ENCODE data around the gene VWC2.

Gene VWC2

DNA sequence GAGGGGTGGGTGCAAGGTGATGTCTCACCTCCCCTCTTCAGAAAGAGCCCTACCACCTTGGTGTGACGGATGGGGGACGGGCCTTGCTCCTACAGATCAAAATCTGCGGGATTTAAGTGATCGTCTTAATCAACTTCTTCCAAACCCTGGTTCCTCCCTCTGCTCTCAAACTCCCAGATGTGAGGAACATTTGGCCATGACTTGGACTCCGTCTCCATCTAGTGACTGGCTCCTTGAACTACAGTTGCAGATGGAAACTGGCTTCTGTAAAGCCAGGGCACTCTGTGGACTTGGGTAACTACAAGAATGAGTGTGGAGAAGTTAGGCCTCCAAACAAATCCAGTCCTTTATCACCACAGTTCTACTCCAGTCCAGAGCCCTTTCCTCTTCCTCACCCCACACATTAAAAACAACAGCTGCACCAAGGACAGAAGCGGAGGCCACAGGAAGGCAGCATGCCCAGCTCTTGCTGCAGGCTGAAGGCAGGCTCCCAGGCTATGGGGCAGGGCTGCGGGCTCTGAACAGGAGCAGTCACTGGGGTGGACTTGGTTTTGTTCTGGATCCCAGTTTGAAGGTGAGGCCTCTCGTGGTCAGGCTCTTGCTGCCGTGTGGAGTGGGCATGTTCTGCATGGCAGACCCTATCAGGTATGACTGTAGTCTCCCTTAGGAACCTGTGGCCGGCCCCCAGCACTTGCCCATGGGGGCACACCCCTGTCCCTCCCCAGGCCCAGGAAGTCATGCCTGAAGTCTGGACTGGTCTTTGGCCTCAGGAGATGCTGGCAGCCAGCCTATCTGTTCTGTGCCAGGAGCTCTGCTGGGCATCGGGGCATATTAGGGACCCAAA is 79.4 kb downstream of the VWC2 start:
- no peaks in the 10 kb centered on the region for H4K20me1 ChIP-seq (ENCODE audit: insufficient read depth, low read length, poor library complexity, severe bottlenecking)
- no peak overlapping the region for H3K9ac ChIP-seq (ENCODE audit: low read depth, low read length, poor library complexity, severe bottlenecking)
- H3K4me3 ChIP-seq (ENCODE audit: low read length, poor library complexity, severe bottlenecking): no peak overlapping the region
- no peaks in the 10 kb centered on the region for H3K9me3 ChIP-seq (ENCODE audit: insufficient read depth, low read depth, low read length)
- H3K36me3 ChIP-seq (ENCODE audit: insufficient read depth, low read length): no peaks in the 10 kb centered on the region
- no peak for TF ChIP-seq EZH2phosphoT487 (IDR thresholded peaks at IDR 0.05; ENCODE audit: borderline replicate concordance)
- TF ChIP-seq, protein P1, sequence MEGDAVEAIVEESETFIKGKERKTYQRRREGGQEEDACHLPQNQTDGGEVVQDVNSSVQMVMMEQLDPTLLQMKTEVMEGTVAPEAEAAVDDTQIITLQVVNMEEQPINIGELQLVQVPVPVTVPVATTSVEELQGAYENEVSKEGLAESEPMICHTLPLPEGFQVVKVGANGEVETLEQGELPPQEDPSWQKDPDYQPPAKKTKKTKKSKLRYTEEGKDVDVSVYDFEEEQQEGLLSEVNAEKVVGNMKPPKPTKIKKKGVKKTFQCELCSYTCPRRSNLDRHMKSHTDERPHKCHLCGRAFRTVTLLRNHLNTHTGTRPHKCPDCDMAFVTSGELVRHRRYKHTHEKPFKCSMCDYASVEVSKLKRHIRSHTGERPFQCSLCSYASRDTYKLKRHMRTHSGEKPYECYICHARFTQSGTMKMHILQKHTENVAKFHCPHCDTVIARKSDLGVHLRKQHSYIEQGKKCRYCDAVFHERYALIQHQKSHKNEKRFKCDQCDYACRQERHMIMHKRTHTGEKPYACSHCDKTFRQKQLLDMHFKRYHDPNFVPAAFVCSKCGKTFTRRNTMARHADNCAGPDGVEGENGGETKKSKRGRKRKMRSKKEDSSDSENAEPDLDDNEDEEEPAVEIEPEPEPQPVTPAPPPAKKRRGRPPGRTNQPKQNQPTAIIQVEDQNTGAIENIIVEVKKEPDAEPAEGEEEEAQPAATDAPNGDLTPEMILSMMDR (conservative IDR thresholded peaks at IDR 0.05; ENCODE audit: low read length): peak; percentile 95
- no peaks in the 10 kb centered on the region for H3K4me1 ChIP-seq (ENCODE audit: insufficient read depth, low read length, poor library complexity, severe bottlenecking)
- H3K27me3 ChIP-seq (ENCODE audit: insufficient read depth, low read length, poor library complexity, severe bottlenecking): no peaks in the 10 kb centered on the region
- H3F3A ChIP-seq (ENCODE audit: low read depth): no peaks in the 10 kb centered on the region
- no peaks in the 10 kb centered on the region for H3K79me2 ChIP-seq (ENCODE audit: insufficient read depth, low read length)
- H3K4me2 ChIP-seq (ENCODE audit: low read depth, low read length, poor library complexity, severe bottlenecking): no peak overlapping the region
- H2AFZ ChIP-seq (ENCODE audit: low read length): no peak overlapping the region
- H3K9me2 ChIP-seq (replicated peaks; ENCODE audit: low read depth, low read length): no peaks in the 10 kb centered on the region

GRCh38 chr7:49855281-49855980 is 82.0 kb downstream of the VWC2 start:
- no peak for TF ChIP-seq EZH2phosphoT487 (IDR thresholded peaks at IDR 0.05; ENCODE audit: borderline replicate concordance)
- TF ChIP-seq, protein P1 (conservative IDR thresholded peaks at IDR 0.05; ENCODE audit: low read length): no peak
- H3K4me1 ChIP-seq (ENCODE audit: insufficient read depth, low read length, poor library complexity, severe bottlenecking): no peaks in the 10 kb centered on the region
- no peak overlapping the region for H3K9ac ChIP-seq (ENCODE audit: low read depth, low read length, poor library complexity, severe bottlenecking)
- H3K36me3 ChIP-seq (ENCODE audit: insufficient read depth, low read length): no peaks in the 10 kb centered on the region
- no peaks in the 10 kb centered on the region for H3K9me2 ChIP-seq (replicated peaks; ENCODE audit: low read depth, low read length)
- H4K20me1 ChIP-seq (ENCODE audit: insufficient read depth, low read length, poor library complexity, severe bottlenecking): no peaks in the 10 kb centered on the region
- no peak overlapping the region for H2AFZ ChIP-seq (ENCODE audit: low read length)
- no peaks in the 10 kb centered on the region for H3K27me3 ChIP-seq (ENCODE audit: insufficient read depth, low read length, poor library complexity, severe bottlenecking)
- no peaks in the 10 kb centered on the region for H3K79me2 ChIP-seq (ENCODE audit: insufficient read depth, low read length)
- H3K4me2 ChIP-seq (ENCODE audit: low read depth, low read length, poor library complexity, severe bottlenecking): no peak overlapping the region
- no peaks in the 10 kb centered on the region for H3K9me3 ChIP-seq (ENCODE audit: insufficient read depth, low read depth, low read length)
- H3K4me3 ChIP-seq (ENCODE audit: low read length, poor library complexity, severe bottlenecking): no peak overlapping the region
- no peaks in the 10 kb centered on the region for H3F3A ChIP-seq (ENCODE audit: low read depth)

- Histone ChIP-seq H3K4me2 (ENCODE audit: low read depth, low read length, poor library complexity, severe bottlenecking) (no peak overlapping the region), H3K4me1 (ENCODE audit: insufficient read depth, low read length, poor library complexity, severe bottlenecking) (no peaks in the 10 kb centered on the region), H3K9me2 (replicated peaks; ENCODE audit: low read depth, low read length) (no peaks in the 10 kb centered on the region), H3K36me3 (ENCODE audit: insufficient read depth, low read length) (no peaks in the 10 kb centered on the region), H3K9me3 (ENCODE audit: insufficient read depth, low read depth, low read length) (no peaks in the 10 kb centered on the region), H2AFZ (ENCODE audit: low read length) (no peak overlapping the region), H4K20me1 (ENCODE audit: insufficient read depth, low read length, poor library complexity, severe bottlenecking) (no peaks in the 10 kb centered on the region), H3K9ac (ENCODE audit: low read depth, low read length, poor library complexity, severe bottlenecking) (no peak overlapping the region), H3K79me2 (ENCODE audit: insufficient read depth, low read length) (no peaks in the 10 kb centered on the region), H3K4me3 (ENCODE audit: low read length, poor library complexity, severe bottlenecking) (no peak overlapping the region), H3K27me3 (ENCODE audit: insufficient read depth, low read length, poor library complexity, severe bottlenecking) (no peaks in the 10 kb centered on the region), H3F3A (ENCODE audit: low read depth) (no peaks in the 10 kb centered on the region)
- TF ChIP-seq, protein P1 (conservative IDR thresholded peaks at IDR 0.05; ENCODE audit: low read length): no peak
- TF ChIP-seq EZH2phosphoT487 (IDR thresholded peaks at IDR 0.05; ENCODE audit: borderline replicate concordance): no peak
Measured at GRCh38 chr7:49860293-49860692, 86.9 kb downstream of the VWC2 start.
